IMR-90 (cell line): ENCODE results near the gene COL27A1. TPM values are rescaled to one million over a fixed set of nuclear protein-coding genes. Genes with fewer than 3 reads are reported as not detected.

Source experiments
- ATAC-seq: fragments of 200-7000 bp; cut with Tn5 transposase; 2 replicates; pipeline ENCODE4 v1.9.1; 2020; ENCODE audit warnings: low read depth, mild to moderate bottlenecking, moderate library complexity
- BruUV-seq: library from RNA; stranded (reverse); fragments of 400-500 nt; replicated peaks from 2 replicates; lab custom pipeline; 2021; lab: Mats Ljungman, UMichigan
- CTCF ChIA-PET: fragments of 300-600 bp; formaldehyde crosslinking; extraction: SDS; loops from one replicate; lab custom pipeline; 2021; ENCODE audit warnings: antibody characterized with exemption; lab: Yijun Ruan, JAX
- POLR2A ChIA-PET: fragments of 300-600 bp; sonication (Branson Sonifier 250); formaldehyde crosslinking; loops from one replicate; lab custom pipeline; 2022; ENCODE audit warnings: antibody characterized with exemption; ENCODE audit not compliant: unreplicated experiment; lab: Charles Lee
- DNase-seq: peaks from one replicate; pipeline ENCODE4 v3.0.0; 2013
- H2AFZ ChIP-seq: replicated peaks from 2 replicates; pipeline ENCODE3; 2013; ENCODE audit warnings: low read length, mild to moderate bottlenecking; ENCODE audit not compliant: poor library complexity
- H2AK5ac ChIP-seq: 2 replicates; pipeline ENCODE4 v1.6.1; 2013; ENCODE audit warnings: low read depth, low read length, inconsistent platforms
- H2AK9ac ChIP-seq: replicated peaks from 2 replicates; pipeline ENCODE3; 2013; ENCODE audit warnings: mild to moderate bottlenecking, low read depth, low read length, moderate library complexity; ENCODE audit not compliant: poor library complexity
- H2BK120ac ChIP-seq: 2 replicates; pipeline ENCODE4 v1.6.1; 2013; ENCODE audit warnings: low read depth, low read length, inconsistent platforms
- H2BK15ac ChIP-seq: 3 replicates; pipeline ENCODE4 v1.6.1; 2013; ENCODE audit warnings: low read depth, low read length, inconsistent platforms
- H2BK20ac ChIP-seq: 2 replicates; pipeline ENCODE4 v1.6.1; 2013; ENCODE audit warnings: low read depth, mild to moderate bottlenecking, inconsistent platforms, low read length, moderate library complexity
- H2BK5ac ChIP-seq: 2 replicates; pipeline ENCODE4 v1.6.1; 2013; ENCODE audit warnings: mild to moderate bottlenecking, low read depth, low read length, inconsistent platforms; ENCODE audit not compliant: poor library complexity, severe bottlenecking
- H3K14ac ChIP-seq: replicated peaks from 2 replicates; pipeline ENCODE4 v1.6.1; 2013; ENCODE audit warnings: low read depth, low read length, inconsistent platforms
- H3K18ac ChIP-seq: 2 replicates; pipeline ENCODE4 v1.6.1; 2013; ENCODE audit warnings: low read depth, low read length, control low read depth
- H3K23ac ChIP-seq: 2 replicates; pipeline ENCODE4 v1.6.1; 2013; ENCODE audit warnings: low read depth, low read length, inconsistent platforms
- H3K27ac ChIP-seq: 2 replicates; pipeline ENCODE4 v1.5.1; 2013; ENCODE audit warnings: mild to moderate bottlenecking, control low read depth, low read length; ENCODE audit not compliant: insufficient read depth
- H3K27me3 ChIP-seq: 2 replicates; pipeline ENCODE4 v1.6.1; 2013; ENCODE audit warnings: low read length; ENCODE audit not compliant: control insufficient read depth, insufficient read depth
- H3K36me3 ChIP-seq: 2 replicates; pipeline ENCODE4 v1.6.1; 2013; ENCODE audit warnings: low read length, mixed read lengths; ENCODE audit not compliant: control insufficient read depth, insufficient read depth
- H3K4ac ChIP-seq: 2 replicates; pipeline ENCODE4 v1.6.1; 2013; ENCODE audit warnings: low read depth, low read length, inconsistent platforms
- H3K4me1 ChIP-seq: 2 replicates; pipeline ENCODE4 v1.6.1; 2013; ENCODE audit warnings: low read length, mixed read lengths; ENCODE audit not compliant: control insufficient read depth, insufficient read depth
- H3K4me2 ChIP-seq: 2 replicates; pipeline ENCODE4 v1.6.1; 2013; ENCODE audit warnings: low read depth, mild to moderate bottlenecking, control low read depth, low read length, moderate library complexity
- H3K4me3 ChIP-seq: 2 replicates; pipeline ENCODE4 v1.5.1; 2013; ENCODE audit warnings: low read depth, mild to moderate bottlenecking, control low read depth, low read length, moderate library complexity; ENCODE audit not compliant: insufficient read depth
- H3K56ac ChIP-seq: 2 replicates; pipeline ENCODE4 v1.6.1; 2013; ENCODE audit warnings: low read length, inconsistent platforms; ENCODE audit not compliant: insufficient read depth; ENCODE audit errors: extremely low read depth
- H3K79me1 ChIP-seq, 2 experiments: 2 replicates each; pipeline ENCODE4 v1.6.1; 2013; ENCODE audit warnings: low read length in 2 of 2, inconsistent platforms in 1 of 2, low read depth in 1 of 2
- H3K9ac ChIP-seq: 2 replicates; pipeline ENCODE4 v1.6.1; 2013; ENCODE audit warnings: low read depth, low read length, control low read depth
- H3K9me1 ChIP-seq: 2 replicates; pipeline ENCODE4 v1.6.1; 2013; ENCODE audit warnings: low read length, inconsistent platforms; ENCODE audit not compliant: insufficient read depth
- H3K9me3 ChIP-seq: 2 replicates; pipeline ENCODE4 v1.6.1; 2013; ENCODE audit warnings: low read length; ENCODE audit not compliant: control insufficient read depth, insufficient read depth
- H4K20me1 ChIP-seq: 2 replicates; pipeline ENCODE4 v1.6.1; 2013; ENCODE audit warnings: low read length, inconsistent platforms; ENCODE audit not compliant: insufficient read depth
- H4K5ac ChIP-seq: 2 replicates; pipeline ENCODE4 v1.6.1; 2013; ENCODE audit warnings: mild to moderate bottlenecking, low read depth, low read length, control low read depth
- H4K8ac ChIP-seq, 2 experiments: 2 replicates each; pipeline ENCODE4 v1.6.1; 2013; ENCODE audit warnings: low read depth in 2 of 2, low read length in 2 of 2, control low read depth in 1 of 2, inconsistent platforms in 1 of 2
- H4K91ac ChIP-seq: 2 replicates; pipeline ENCODE4 v1.6.1; 2013; ENCODE audit warnings: low read depth, low read length, inconsistent platforms; ENCODE audit not compliant: insufficient read depth
- BHLHE40 ChIP-seq: fragments of 150-350 bp; IDR thresholded peaks from 2 replicates; pipeline ENCODE4 v1.6.1; 2016; ENCODE audit warnings: mild to moderate bottlenecking, low read depth, low read length
- CHD1 ChIP-seq: IDR thresholded peaks from 2 replicates; pipeline ENCODE4 v1.6.1; 2012; ENCODE audit warnings: low read depth, low read length, improper control_type of control experiment
- FOS ChIP-seq: fragments of 150-350 bp; IDR thresholded peaks from 2 replicates; pipeline ENCODE4 v1.6.1; 2016; ENCODE audit warnings: low read depth, low read length
- MXI1 ChIP-seq: IDR thresholded peaks from 2 replicates; pipeline ENCODE4 v1.6.1; 2012; ENCODE audit warnings: low read depth, mild to moderate bottlenecking, low read length, moderate library complexity, borderline replicate concordance
- NFE2L2 ChIP-seq: fragments of 150-350 bp; IDR thresholded peaks from 2 replicates; pipeline ENCODE4 v1.6.1; 2016; ENCODE audit warnings: low read depth, mild to moderate bottlenecking, low read length
- POLR2A ChIP-seq: IDR thresholded peaks from 2 replicates; pipeline ENCODE4 v1.6.1; 2012; ENCODE audit warnings: mild to moderate bottlenecking, low read depth, low read length
- RAD21 ChIP-seq: IDR thresholded peaks from 2 replicates; pipeline ENCODE4 v1.6.1; 2012; ENCODE audit warnings: low read length, improper control_type of control experiment
- RCOR1 ChIP-seq: IDR thresholded peaks from 2 replicates; pipeline ENCODE4 v1.6.1; 2012; ENCODE audit warnings: mild to moderate bottlenecking, low read length, improper control_type of control experiment; ENCODE audit not compliant: insufficient replicate concordance
- RFX5 ChIP-seq: IDR thresholded peaks from 2 replicates; pipeline ENCODE4 v1.8.0; 2012; ENCODE audit warnings: low read depth, mild to moderate bottlenecking, low read length, moderate library complexity
- SMC3 ChIP-seq: fragments of 150-350 bp; IDR thresholded peaks from 2 replicates; pipeline ENCODE4 v1.6.1; 2016; ENCODE audit warnings: low read depth, mild to moderate bottlenecking, antibody characterized with exemption, low read length, moderate library complexity
- WGBS, 2 experiments: methylation state at CpG; one replicate each; pipeline versions ENCODE4 v1.1.5 to v1.1.7; 2013; ENCODE audit warnings: missing lambda C conversion rate in 2 of 2; ENCODE audit not compliant: insufficient read length in 1 of 2; ENCODE audit errors: extremely low coverage in 2 of 2; 5-methylcytosine and 5-hydroxymethylcytosine counted together
- dilution Hi-C: fragments of 300-500 bp; cut with HindIII; formaldehyde crosslinking; loops from one replicate; pipeline ENCODE4 v1.14.3; 2018; ENCODE audit warnings: low sequenced_read_pairs; ENCODE audit not compliant: unreplicated experiment
- in situ Hi-C: fragments of 300-500 bp; cut with MboI; formaldehyde crosslinking; loops from 3 replicates; pipeline ENCODE4 v1.14.3; 2019; ENCODE audit warnings: low sequenced_read_pairs, inconsistent platforms, mixed read lengths
- intact Hi-C: fragments of 100-400 bp; cut with micrococcal nuclease; formaldehyde crosslinking; loops from 2 replicates; pipeline ENCODE4 v1.10.0; 2022
- polyA plus RNA-seq, 3 experiments: library from polyadenylated mRNA; depleted of rRNA; stranded (reverse); fragments of >200 nt; gene quantifications; 2 replicates each; pipeline ENCODE4 v1.2.3, GENCODE V29; 2012; ENCODE audit warnings: low replicate concordance in 1 of 3
- total RNA-seq: library from RNA; depleted of rRNA; stranded (reverse); fragments of >200 nt; gene quantifications from 2 replicates; pipeline ENCODE4 v1.2.3, GENCODE V29; 2012
- TF ChIP-seq, protein P1 (sequence below): fragments of 150-350 bp; IDR thresholded peaks from 2 replicates; pipeline ENCODE4 v1.6.1; 2017; ENCODE audit warnings: mild to moderate bottlenecking, antibody characterized with exemption, low read length, low read depth
- TF ChIP-seq, protein P2 (sequence below): fragments of 150-350 bp; IDR thresholded peaks from 2 replicates; pipeline ENCODE4 v1.6.1; 2016; ENCODE audit warnings: low read depth, mild to moderate bottlenecking, low read length, moderate library complexity, borderline replicate concordance

The COL27A1 gene
- total and polyA plus RNA-seq, 2 of the 4 experiments (the other 2 are of a cell fraction): 3.2 to 18.3 TPM

DNA sequence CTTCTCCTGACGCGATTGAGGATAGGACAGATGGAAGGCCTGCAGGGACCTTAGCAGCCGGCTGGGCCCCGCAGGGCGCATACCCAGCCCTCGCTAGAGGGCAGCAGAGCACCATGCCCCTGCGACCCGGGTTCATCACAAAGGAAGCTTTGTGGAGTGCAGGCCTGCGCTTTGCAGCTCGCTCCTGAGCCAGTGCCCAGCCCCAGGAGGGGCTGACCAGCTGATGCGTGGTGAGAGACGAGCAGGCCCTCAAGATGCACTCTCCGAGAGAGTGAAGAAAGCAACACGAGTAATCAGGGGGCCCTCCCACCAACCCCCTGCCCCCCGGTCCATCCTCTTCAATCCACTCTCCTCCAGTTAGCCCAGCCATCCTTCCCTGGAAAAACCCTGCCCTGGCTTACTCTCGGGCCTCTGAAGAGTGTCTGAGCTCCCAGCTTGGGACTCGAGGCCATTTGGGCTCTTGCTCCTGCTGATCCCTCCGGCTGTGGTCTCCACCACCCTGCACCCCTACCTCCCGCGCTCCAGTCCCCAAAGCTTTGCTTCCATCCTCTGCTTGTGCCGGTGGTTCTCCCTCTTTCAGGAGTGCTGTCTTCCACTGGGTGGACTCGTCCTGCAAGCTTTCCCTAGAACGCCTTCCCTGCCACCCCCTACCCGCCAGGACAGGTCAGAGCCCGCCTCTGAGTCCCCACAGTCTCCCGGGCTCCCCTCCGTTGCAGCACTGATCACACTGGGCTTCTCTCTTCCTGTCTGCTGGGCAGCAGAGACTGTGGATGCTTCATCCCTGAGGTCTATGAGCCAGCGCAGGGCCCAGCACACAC is 47.1 kb upstream of the COL27A1 start (continued):
- TF ChIP-seq, protein P1, sequence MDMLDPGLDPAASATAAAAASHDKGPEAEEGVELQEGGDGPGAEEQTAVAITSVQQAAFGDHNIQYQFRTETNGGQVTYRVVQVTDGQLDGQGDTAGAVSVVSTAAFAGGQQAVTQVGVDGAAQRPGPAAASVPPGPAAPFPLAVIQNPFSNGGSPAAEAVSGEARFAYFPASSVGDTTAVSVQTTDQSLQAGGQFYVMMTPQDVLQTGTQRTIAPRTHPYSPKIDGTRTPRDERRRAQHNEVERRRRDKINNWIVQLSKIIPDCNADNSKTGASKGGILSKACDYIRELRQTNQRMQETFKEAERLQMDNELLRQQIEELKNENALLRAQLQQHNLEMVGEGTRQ: no peak

- intact Hi-C loops: loop anchor here (2.0 kb wide), 1 partner anchor 46 kb away; the partner anchor contains the start of gene COL27A1
- CTCF ChIA-PET: interaction anchor here (1.1 to 1.7 kb wide), 4 partner anchors 46 to 182 kb away, joined by 3 to 12 read pairs (median 5); partner anchors contain the start of gene COL27A1
- TF ChIP-seq BHLHE40 (no peak), RCOR1 (no peak), RAD21 (no peak), NFE2L2 (no peak), RFX5 (no peak), POLR2A (no peak), MXI1 (no peak), CHD1 (no peak), FOS (no peak), SMC3 (no peak)
- TF ChIP-seq, protein P1: no peak
- TF ChIP-seq, protein P2, sequence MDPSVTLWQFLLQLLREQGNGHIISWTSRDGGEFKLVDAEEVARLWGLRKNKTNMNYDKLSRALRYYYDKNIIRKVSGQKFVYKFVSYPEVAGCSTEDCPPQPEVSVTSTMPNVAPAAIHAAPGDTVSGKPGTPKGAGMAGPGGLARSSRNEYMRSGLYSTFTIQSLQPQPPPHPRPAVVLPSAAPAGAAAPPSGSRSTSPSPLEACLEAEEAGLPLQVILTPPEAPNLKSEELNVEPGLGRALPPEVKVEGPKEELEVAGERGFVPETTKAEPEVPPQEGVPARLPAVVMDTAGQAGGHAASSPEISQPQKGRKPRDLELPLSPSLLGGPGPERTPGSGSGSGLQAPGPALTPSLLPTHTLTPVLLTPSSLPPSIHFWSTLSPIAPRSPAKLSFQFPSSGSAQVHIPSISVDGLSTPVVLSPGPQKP: no peak
Measured at GRCh38 chr9:114109124-114109523, 46.2 kb upstream of the COL27A1 start.

More at GRCh38 chr9:114109124-114109523, 46.2 kb upstream of the COL27A1 start:
- H4K8ac ChIP-seq: no peak overlapping the region
- no peak overlapping the region for H2BK15ac ChIP-seq
- no peak overlapping the region for H3K14ac ChIP-seq
- H3K4me3 ChIP-seq: no peak overlapping the region
- H2AK5ac ChIP-seq: no peak overlapping the region
- H3K9me3 ChIP-seq: no peaks in the 10 kb centered on the region
- H2AFZ ChIP-seq: no peak overlapping the region
- dilution Hi-C loops (no loop called here), in situ Hi-C loops (no loop called here)
- H3K27me3 ChIP-seq: peaks cover 5% of the 10 kb centered on the region
- no peak overlapping the region for H3K18ac ChIP-seq
- H3K56ac ChIP-seq: no peak overlapping the region
- no peaks in the 10 kb centered on the region for H3K36me3 ChIP-seq
- BruUV-seq: no TSS peak
- no peaks in the 10 kb centered on the region for H3K9me1 ChIP-seq
- H3K9ac ChIP-seq: no peak overlapping the region
- no peaks in the 10 kb centered on the region for H3K79me1 ChIP-seq
- WGBS, 2 experiments: no CpG with 5 or more reads among the region's 6 CpGs
- H2BK5ac ChIP-seq: no peak overlapping the region
- H2BK20ac ChIP-seq: no peak overlapping the region
- no peak overlapping the region for H2AK9ac ChIP-seq
- no peak overlapping the region for H4K91ac ChIP-seq
- ATAC-seq (no peak), DNase-seq (no peak)
- no peak overlapping the region for H3K4me2 ChIP-seq
- POLR2A ChIA-PET: no interaction called here
- peak overlapping the region; percentile 25; the same call in 1 of the 2 replicates for H2BK120ac ChIP-seq
- H3K4me1 ChIP-seq: peaks cover 9% of the 10 kb centered on the region
- H3K27ac ChIP-seq: no peak overlapping the region
- H4K20me1 ChIP-seq: no peaks in the 10 kb centered on the region; the same call in 1 of the 2 replicates
- no peak overlapping the region for H3K23ac ChIP-seq
- no peak overlapping the region for H4K5ac ChIP-seq
- H3K4ac ChIP-seq: no peak overlapping the region
